CD4-positive, CD25-positive, alpha-beta regulatory T cell (primary cell): Measurements from ENCODE around the gene PIP5KL1. TPM values are rescaled to one million over a fixed set of nuclear protein-coding genes. Genes with fewer than 3 reads are reported as not detected.

ENCODE experiments used
- ATAC-seq, 2 donors: fragments of 150-1000 bp; cut with Tn5 transposase; one replicate each; pipeline ENCODE4 v1.10.0; 2021; ENCODE audit warnings: low read depth in 2 of 2, moderate number of reproducible peaks in 2 of 2, moderate library complexity in 1 of 2
- DNase-seq, 3 donors: peaks; one replicate each; pipeline versions ENCODE4 v3.0.0 to v3.0.0-alpha.2; 2012 to 2022; ENCODE audit warnings: mixed read lengths in 1 of 3
- H3K27ac ChIP-seq: one replicate; pipeline ENCODE4 v1.7.0; 2013; ENCODE audit warnings: mild to moderate bottlenecking, low read length; ENCODE audit not compliant: insufficient read depth, poor library complexity, severe bottlenecking
- H3K27me3 ChIP-seq: one replicate; pipeline ENCODE4 v1.7.0; 2013; ENCODE audit warnings: low read length; ENCODE audit not compliant: control insufficient read depth, insufficient read depth
- H3K36me3 ChIP-seq: one replicate; pipeline ENCODE4 v1.7.0; 2013; ENCODE audit warnings: mild to moderate bottlenecking, low read length, moderate library complexity; ENCODE audit not compliant: control insufficient read depth, insufficient read depth
- H3K4me1 ChIP-seq: 2 replicates; pipeline ENCODE4 v1.7.0; 2013; ENCODE audit warnings: mild to moderate bottlenecking, low read length; ENCODE audit not compliant: insufficient read depth, control insufficient read depth, poor library complexity, severe bottlenecking
- H3K4me3 ChIP-seq: one replicate; pipeline ENCODE4 v1.7.0; 2013; ENCODE audit warnings: low read depth, mild to moderate bottlenecking, low read length, moderate library complexity
- H3K9me3 ChIP-seq, 2 experiments: 1 replicate in 1 of 2; 2 replicates in 1 of 2; pipeline ENCODE4 v1.7.0; 2013; ENCODE audit warnings: low read length in 2 of 2, mild to moderate bottlenecking in 1 of 2, moderate library complexity in 1 of 2; ENCODE audit not compliant: control insufficient read depth in 2 of 2
- H3K27ac Mint-ChIP-seq, 3 donors: one replicate each; pipeline ENCODE4 v1.8.0; 2020 to 2022; ENCODE audit warnings: mild to moderate bottlenecking in 3 of 3, mixed read lengths in 3 of 3, moderate library complexity in 2 of 3
- H3K27me3 Mint-ChIP-seq: one replicate; pipeline ENCODE4 v1.8.0; 2022; ENCODE audit warnings: mild to moderate bottlenecking, mixed read lengths
- H3K36me3 Mint-ChIP-seq: one replicate; pipeline ENCODE4 v1.8.0; 2020; ENCODE audit warnings: mixed read lengths
- H3K4me1 Mint-ChIP-seq, 4 donors: one replicate each; pipeline ENCODE4 v1.8.0; 2020 to 2022; ENCODE audit warnings: mixed read lengths in 4 of 4, mild to moderate bottlenecking in 1 of 4
- H3K4me3 Mint-ChIP-seq, 4 donors: one replicate each; pipeline ENCODE4 v1.8.0; 2020 to 2022; ENCODE audit warnings: mild to moderate bottlenecking in 4 of 4, mixed read lengths in 4 of 4, moderate library complexity in 3 of 4
- H3K9me3 Mint-ChIP-seq, 7 donors: one replicate each; pipeline ENCODE4 v1.8.0; 2020 to 2022; ENCODE audit warnings: mixed read lengths in 7 of 7, mild to moderate bottlenecking in 3 of 7, moderate library complexity in 2 of 7
- polyA plus RNA-seq, 4 donors: library from polyadenylated mRNA; unstranded; fragments of 300-500 nt; fragmentation: Illumina TruSeq; gene quantifications; one replicate each; pipeline ENCODE4 v1.2.3, GENCODE V29; 2021
- total RNA-seq: library from RNA; stranded (reverse); gene quantifications from one replicate; pipeline ENCODE4 v1.2.3, GENCODE V29; 2022

The PIP5KL1 gene
- total and polyA plus RNA-seq, 5 donors from 2014 or later: 0.22 to 3.3 (median 0.94) TPM; not detected in 1

- Histone ChIP-seq H3K36me3 (no peaks in the 10 kb centered on the region), H3K27ac (no peak overlapping the region), H3K9me3 (no peaks in the 10 kb centered on the region), H3K4me1 (peaks cover 6% of the 10 kb centered on the region), H3K4me3 (no peak overlapping the region), H3K27me3 (no peaks in the 10 kb centered on the region)
- no peaks in the 10 kb centered on the region for H3K27me3 Mint-ChIP-seq
- peaks cover 0 to 9% (median 0%) of the 10 kb centered on the region in 4 donors for H3K4me1 Mint-ChIP-seq
- no peak overlapping the region for H3K4me3 Mint-ChIP-seq
- DNase-seq (no peak), ATAC-seq (no peak)
- no peak overlapping the region for H3K27ac Mint-ChIP-seq
- peaks cover 9% of the 10 kb centered on the region for H3K36me3 Mint-ChIP-seq
- H3K9me3 Mint-ChIP-seq: no peaks in the 10 kb centered on the region
Observed at GRCh38 chr9:127872369-127873222, 58.0 kb downstream of the PIP5KL1 start.

DNA sequence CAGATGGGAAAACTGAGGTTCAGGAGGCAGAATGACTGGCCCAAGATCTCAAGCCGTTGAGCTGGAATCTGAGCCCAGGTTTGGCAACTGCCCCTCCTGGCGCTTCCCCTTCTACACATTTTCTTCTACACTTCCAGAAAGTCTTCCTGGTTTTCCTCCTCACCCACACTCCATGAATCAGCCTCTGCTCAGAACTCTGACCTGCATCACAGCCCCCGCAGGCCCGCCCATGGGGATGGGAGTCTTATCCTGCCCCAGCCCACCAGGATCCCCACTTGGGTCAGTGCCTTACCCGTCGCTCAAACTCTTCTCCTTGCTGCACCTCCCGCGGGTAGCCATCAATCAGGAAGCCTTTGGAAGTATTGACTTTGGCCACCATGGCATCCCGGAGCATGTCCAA, 59.0 kb downstream of the PIP5KL1 start:
- Histone ChIP-seq H3K4me1 (no peaks in the 10 kb centered on the region), H3K36me3 (no peaks in the 10 kb centered on the region), H3K27me3 (no peaks in the 10 kb centered on the region), H3K27ac (no peak overlapping the region), H3K9me3 (no peaks in the 10 kb centered on the region), H3K4me3 (no peak overlapping the region)
- DNase-seq (no peak), ATAC-seq (no peak)
- Mint-ChIP-seq H3K4me1 (peaks cover 0 to 5% (median 0%) of the 10 kb centered on the region in 4 donors), H3K9me3 (no peaks in the 10 kb centered on the region), H3K36me3 (peaks cover 9% of the 10 kb centered on the region), H3K27me3 (no peaks in the 10 kb centered on the region), H3K4me3 (no peak overlapping the region), H3K27ac (peak overlapping the region in 1 of 3 donors; percentile 74)

DNA sequence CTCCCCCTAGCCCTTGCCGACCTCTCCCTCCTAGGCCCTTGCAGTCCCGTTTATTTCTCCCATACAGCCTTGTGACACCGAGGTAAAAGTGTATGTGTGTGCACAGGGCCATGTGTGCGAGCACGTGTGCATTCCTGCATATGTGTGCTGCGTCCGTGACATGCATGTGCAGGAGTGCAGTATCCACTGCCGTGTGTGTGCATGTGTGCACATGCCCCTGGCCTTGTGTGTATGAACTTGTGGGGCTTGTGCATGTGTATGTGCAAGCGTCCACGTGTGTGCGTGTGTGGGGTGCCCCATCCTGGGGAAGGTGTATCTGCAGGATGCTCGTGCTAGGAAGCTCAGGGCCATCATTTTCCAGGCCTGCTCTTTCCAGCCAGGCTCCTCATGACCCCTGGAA, 59.7 kb downstream of the PIP5KL1 start:
- H3K9me3 ChIP-seq: no peaks in the 10 kb centered on the region
- H3K36me3 ChIP-seq: no peaks in the 10 kb centered on the region
- H3K27ac Mint-ChIP-seq: no peak overlapping the region
- peaks cover 10% of the 10 kb centered on the region for H3K36me3 Mint-ChIP-seq
- H3K4me3 Mint-ChIP-seq: no peak overlapping the region
- H3K27me3 ChIP-seq: no peaks in the 10 kb centered on the region
- H3K9me3 Mint-ChIP-seq: no peaks in the 10 kb centered on the region
- H3K27me3 Mint-ChIP-seq: no peaks in the 10 kb centered on the region
- H3K27ac ChIP-seq: no peak overlapping the region
- H3K4me1 Mint-ChIP-seq: peaks cover 0 to 9% (median under 1%) of the 10 kb centered on the region in 4 donors
- H3K4me3 ChIP-seq: no peak overlapping the region
- no peaks in the 10 kb centered on the region for H3K4me1 ChIP-seq
- no peak for ATAC-seq
- DNase-seq: no peak

Other genes with a start within 250 kb of the PIP5KL1 start
- not detected for gene CFAP157, start 223.8 kb downstream of the PIP5KL1 start, total RNA-seq
- under 1 TPM; 0.20 to 0.57 (median 0.26) TPM for gene CFAP157, start 223.8 kb downstream of the PIP5KL1 start, polyA plus RNA-seq
- 9.3 TPM for gene PTRH1, start 215.1 kb downstream of the PIP5KL1 start, total RNA-seq
- gene PTRH1, start 215.1 kb downstream of the PIP5KL1 start, polyA plus RNA-seq: 10 to 100 TPM; 25.8 to 36.5 (median 28.1) TPM
- 1.7 TPM for gene TTC16, start 214.7 kb downstream of the PIP5KL1 start, total RNA-seq
- under 1 TPM in 2 of 4 donors, not detected in 2; 0.28 to 0.38 TPM for gene TTC16, start 214.7 kb downstream of the PIP5KL1 start, polyA plus RNA-seq
- 11.9 TPM for gene TOR2A, start 195.5 kb downstream of the PIP5KL1 start, total RNA-seq
- 10 to 100 TPM; 20.1 to 30.2 (median 24.8) TPM for gene TOR2A, start 195.5 kb downstream of the PIP5KL1 start, polyA plus RNA-seq
- 39.3 TPM for gene SH2D3C, start 152.1 kb downstream of the PIP5KL1 start, total RNA-seq
- gene SH2D3C, start 152.1 kb downstream of the PIP5KL1 start, polyA plus RNA-seq: 10 to 100 TPM; 17.7 to 30.5 (median 21.1) TPM
- gene CDK9, start 144.7 kb downstream of the PIP5KL1 start, total RNA-seq: 89.3 TPM
- gene CDK9, start 144.7 kb downstream of the PIP5KL1 start, polyA plus RNA-seq: 10 to 100 TPM; 43.3 to 67.4 (median 53.3) TPM
- 64.7 TPM for gene FPGS, start 127.9 kb downstream of the PIP5KL1 start, total RNA-seq
- 10 to 100 TPM; 40.1 to 50.6 (median 45.2) TPM for gene FPGS, start 127.9 kb downstream of the PIP5KL1 start, polyA plus RNA-seq
- gene ENG, start 76.1 kb downstream of the PIP5KL1 start, total RNA-seq: 3.6 TPM
- gene ENG, start 76.1 kb downstream of the PIP5KL1 start, polyA plus RNA-seq: 1 to 10 TPM in 3 of 4 donors, under 1 TPM in 1; 0.71 to 2.9 (median 1.9) TPM
- gene AK1, start 53.1 kb downstream of the PIP5KL1 start, total RNA-seq: 84.7 TPM
- under 1 TPM; 0.08 to 0.42 (median 0.25) TPM for gene AK1, start 53.1 kb downstream of the PIP5KL1 start, polyA plus RNA-seq
- gene ST6GALNAC6, start 31.2 kb downstream of the PIP5KL1 start, total RNA-seq: 136 TPM
- 10 to 100 TPM; 43.7 to 50.5 (median 47.9) TPM for gene ST6GALNAC6, start 31.2 kb downstream of the PIP5KL1 start, polyA plus RNA-seq
- gene ST6GALNAC4, start 13.7 kb downstream of the PIP5KL1 start, total RNA-seq: 31.6 TPM
- 10 to 100 TPM; 23.1 to 23.8 (median 23.7) TPM for gene ST6GALNAC4, start 13.7 kb downstream of the PIP5KL1 start, polyA plus RNA-seq
- gene DPM2, start 7.1 kb upstream of the PIP5KL1 start, total RNA-seq: 35.7 TPM
- gene DPM2, start 7.1 kb upstream of the PIP5KL1 start, polyA plus RNA-seq: 10 to 100 TPM; 27.5 to 30.6 (median 29.7) TPM
- 402 TPM for gene EEIG1, start 50.2 kb upstream of the PIP5KL1 start, total RNA-seq
- 100 to 1,000 TPM; 140 to 190 (median 177) TPM for gene EEIG1, start 50.2 kb upstream of the PIP5KL1 start, polyA plus RNA-seq
- gene NAIF1, start 136.5 kb upstream of the PIP5KL1 start, total RNA-seq: 16.8 TPM
- gene NAIF1, start 136.5 kb upstream of the PIP5KL1 start, polyA plus RNA-seq: 10 to 100 TPM in 3 of 4 donors, 1 to 10 TPM in 1; 7.8 to 14.7 (median 12.3) TPM
- gene SLC25A25, start 137.5 kb upstream of the PIP5KL1 start, total RNA-seq: 13.8 TPM
- 10 to 100 TPM; 11.3 to 12.0 (median 11.7) TPM for gene SLC25A25, start 137.5 kb upstream of the PIP5KL1 start, polyA plus RNA-seq
- 48.6 TPM for gene PTGES2, start 197.0 kb upstream of the PIP5KL1 start, total RNA-seq
- gene PTGES2, start 197.0 kb upstream of the PIP5KL1 start, polyA plus RNA-seq: 10 to 100 TPM; 33.8 to 39.1 (median 37.6) TPM
- gene LCN2, start 218.7 kb upstream of the PIP5KL1 start, total RNA-seq: 0.94 TPM
- not detected for gene LCN2, start 218.7 kb upstream of the PIP5KL1 start, polyA plus RNA-seq
- 70.9 TPM for gene BBLN, start 229.5 kb upstream of the PIP5KL1 start, total RNA-seq
- 100 to 1,000 TPM; 111 to 176 (median 128) TPM for gene BBLN, start 229.5 kb upstream of the PIP5KL1 start, polyA plus RNA-seq